Activated naive CD4-positive, alpha-beta T cell (primary cell): ENCODE results near the gene TRAF3.
"Not testable (repeated sequence)": the region's sequence is repeated elsewhere in the genome, so short reads cannot be mapped to it uniquely, and the experiment has no call there.

ENCODE experiments used
- DNase-seq, 4 experiments: peaks; one replicate each; lab custom pipeline; 2025; lab: John Stamatoyannopoulos, UW

Gene TRAF3

DNA sequence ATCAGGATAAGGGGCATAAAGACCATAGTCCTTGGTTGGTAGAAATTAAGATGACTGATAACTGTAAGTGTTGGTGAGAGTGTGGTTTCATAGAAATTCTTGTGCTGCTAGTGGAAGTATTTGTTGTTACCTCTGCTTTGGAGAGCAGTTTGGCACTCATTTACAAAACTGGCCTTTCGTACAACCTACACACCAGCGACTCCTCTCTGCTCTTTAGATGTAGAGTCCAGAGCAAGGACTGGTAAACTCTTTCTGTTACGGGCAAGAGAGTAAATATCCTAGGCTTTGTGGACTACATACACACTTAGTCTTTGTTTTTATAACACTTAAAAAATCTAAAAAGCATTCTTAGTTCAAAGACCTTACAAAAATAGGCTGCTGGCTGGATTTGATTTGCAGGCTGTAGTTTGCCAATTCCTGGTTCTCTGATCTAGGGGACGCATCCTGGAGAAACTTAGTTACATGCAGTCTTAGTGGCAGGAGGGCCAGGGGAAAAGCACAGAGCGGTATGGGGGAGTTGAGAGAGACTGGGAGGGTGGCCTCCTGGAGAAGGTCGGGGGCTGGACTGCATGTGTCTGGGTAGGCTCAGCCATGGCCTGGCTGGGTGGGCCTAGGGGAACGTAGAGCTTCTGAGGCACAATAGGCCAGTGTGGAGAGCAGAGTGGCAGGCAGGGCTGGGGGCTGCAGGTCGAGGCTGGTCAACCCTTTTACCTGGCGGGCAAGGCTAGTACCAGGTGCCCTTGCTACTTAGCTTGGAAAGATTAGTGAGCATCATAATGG, 89.9 kb downstream of the TRAF3 start:
- no peak for DNase-seq

DNA sequence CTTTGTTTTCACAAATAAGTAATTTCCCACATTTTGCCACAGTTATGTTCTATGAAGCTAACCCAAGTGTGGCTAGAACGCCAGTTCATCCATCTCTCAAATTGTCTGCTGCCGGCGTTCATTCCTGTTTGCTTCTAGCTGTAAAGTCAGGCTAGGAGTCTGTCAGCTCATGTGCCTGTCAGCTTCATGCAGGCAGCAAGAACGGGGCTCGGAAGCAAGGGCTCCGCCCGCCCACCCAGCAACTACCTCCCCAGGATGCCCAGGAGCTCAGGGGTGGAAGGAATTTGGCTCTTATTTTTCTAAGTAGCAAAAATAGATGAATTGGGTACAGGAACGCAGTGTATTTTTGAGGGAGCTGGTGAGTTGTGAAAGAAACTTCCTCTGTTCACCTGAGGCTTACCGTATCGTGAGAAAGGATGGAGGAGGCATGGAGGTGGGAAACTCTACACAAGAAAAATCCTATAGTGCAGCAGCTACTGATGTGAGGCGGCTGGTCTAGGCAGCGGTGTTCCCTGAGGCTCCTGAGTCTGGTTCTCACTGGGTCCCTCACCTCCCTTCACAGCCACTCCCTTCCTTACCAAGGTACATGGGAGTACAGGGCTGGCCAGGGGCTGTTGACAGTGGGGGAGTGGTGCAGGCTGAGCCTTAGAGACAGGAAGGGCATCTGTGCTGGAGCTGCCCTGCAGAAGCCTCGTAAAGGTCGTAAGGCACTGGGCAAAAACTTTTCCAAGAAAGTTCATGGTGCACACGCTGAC, 90.8 kb downstream of the TRAF3 start:
- no peak for DNase-seq

DNA sequence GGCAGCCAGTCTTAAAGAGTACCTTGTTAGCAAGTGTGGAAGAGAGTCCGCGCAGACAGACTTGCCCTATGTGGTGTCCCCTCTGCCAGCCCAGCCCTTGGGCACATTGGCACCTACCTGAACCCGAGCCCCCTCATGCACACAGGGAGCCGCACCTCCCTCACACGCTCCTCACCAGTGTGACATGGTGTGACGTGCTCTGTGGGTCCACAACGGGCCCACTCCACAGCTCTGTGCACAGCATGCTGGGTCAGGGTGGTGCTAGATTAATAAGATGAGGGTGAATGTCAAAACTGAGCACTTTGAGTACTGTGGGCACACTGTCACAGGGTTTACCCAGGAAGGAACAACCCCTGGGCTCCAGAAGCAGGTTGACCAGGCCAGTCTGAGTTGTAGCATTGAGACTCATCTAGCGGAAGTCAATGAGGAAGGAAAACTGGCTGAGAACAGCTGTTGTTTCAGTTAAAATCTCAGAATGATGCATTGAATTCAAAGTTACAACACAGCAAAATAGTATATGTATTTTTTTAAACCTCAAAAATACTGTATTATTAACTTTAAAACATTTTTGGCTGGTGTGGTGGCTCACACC, 91.8 kb downstream of the TRAF3 start:
- no peak for DNase-seq

DNA sequence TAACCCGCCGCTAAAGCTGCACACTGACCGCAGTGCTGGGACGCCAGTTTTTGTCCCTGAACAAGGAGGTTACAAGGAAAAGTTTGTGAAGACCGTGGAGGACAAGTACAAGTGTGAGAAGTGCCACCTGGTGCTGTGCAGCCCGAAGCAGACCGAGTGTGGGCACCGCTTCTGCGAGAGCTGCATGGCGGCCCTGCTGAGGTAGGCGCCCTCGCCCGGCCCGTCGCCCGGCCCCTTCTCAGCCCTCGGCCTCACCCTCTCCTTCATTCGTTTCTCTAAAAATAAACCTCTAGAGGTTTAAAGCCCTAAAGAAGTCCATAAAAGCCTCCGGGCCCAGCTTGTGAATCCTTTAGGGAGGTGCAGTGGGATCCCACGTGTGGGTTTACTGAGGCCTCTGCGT, 93.0 kb downstream of the TRAF3 start:
- no peak for DNase-seq

DNA sequence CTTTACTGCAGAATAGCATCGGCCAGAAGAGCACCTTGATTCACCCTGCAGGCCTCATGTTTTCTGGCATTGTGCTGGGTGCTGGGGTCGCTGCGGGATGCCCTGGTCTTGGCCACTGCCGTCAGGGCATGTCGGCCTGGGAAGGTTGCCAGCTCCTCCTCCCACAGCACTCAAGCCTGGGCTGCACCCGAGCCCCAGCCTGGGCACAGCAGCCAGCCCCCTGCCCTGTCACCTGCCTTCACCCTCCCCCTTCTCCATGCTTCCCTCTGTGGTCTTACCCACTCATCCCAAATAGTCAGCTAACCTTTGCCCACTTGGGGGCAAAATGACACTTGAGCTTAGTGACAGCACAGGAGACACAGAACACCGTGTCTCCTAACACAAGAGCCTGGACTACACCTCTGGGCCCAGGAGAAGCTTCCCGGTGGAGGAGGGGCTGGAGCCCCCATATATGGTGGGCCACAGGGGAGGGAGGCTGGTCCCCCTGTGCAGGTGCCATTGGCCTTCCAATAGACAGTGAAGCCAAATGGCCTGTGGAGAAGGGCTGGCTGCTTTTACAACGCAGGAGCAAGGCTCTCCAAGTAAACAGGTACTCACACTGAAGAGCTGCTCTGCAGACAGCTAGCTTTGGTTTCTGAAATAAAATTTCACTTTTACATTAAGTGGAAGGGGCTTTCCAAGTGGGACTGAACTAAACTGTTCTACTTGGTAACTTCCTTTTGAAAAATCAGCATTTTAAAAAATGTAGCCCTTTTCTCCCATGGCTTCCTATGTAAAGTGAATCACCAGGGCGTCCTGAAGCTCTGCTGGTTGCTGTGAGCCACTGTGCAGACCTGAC, 94.0 kb downstream of the TRAF3 start:
- DNase-seq, result no peak

DNA sequence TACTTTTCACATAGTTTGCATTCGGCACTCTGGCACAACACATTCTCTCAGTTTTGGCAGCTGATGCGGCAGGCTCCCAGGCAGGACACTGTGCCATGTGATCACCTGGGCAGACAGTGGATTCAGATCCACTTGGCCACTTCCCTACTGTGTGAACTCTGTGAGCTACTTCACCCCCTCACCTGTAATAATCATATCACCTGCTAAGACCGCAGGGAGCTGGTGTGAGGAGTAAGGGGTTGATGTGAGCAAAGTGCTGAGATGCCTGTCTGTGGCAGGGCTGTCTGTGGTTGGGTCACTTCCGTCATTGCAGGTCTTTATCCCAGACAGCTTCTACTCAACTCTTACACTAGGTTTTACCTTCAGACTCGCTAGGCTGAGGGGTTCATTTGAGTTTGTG, 94.8 kb downstream of the TRAF3 start:
- no peak for DNase-seq

DNA sequence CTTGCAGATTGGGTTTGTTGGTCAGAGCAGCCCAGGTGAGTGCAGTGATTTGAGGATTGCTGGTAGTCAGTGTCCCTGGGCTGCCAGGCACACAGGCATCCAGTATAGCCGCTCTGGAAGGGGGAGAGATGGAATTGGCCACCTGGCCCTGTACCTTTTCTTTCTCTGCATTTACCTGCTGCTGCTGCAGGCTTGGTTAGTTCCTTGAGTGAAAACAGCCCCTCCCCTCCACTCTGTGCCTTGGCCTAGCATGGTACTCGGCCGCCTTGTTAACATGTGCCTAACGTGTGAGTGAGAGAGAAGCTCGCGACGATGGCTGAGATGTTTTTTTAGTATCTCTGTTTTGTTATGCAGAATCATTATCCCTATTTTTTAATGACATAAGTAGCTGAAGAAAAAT, 95.9 kb downstream of the TRAF3 start:
- no peak for DNase-seq

DNA sequence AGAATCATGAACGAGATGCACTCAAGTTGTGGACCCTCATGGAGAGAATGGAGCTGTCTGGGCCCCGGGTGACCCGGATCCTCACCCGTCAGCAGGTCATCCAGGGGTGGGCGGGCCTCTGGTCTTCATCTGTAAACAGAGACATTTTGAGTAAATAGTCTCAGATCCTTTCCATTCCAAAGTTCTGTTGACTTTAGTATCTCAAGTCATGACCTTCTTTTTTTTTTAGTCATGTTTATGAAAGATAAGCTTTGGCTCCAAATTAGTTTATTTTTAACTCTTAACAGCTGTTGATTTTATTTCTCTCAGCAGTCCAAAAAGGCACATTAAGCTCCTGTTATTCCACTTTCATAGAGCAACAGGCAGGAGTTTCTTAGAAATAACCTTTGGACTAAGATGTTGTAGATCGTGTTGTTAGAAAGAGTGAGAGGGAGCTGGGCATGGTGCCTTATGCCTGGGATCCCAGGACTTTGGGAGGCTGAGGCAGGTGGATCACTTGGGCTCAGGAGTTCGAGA, 96.4 kb downstream of the TRAF3 start:
- DNase-seq, result no peak

DNA sequence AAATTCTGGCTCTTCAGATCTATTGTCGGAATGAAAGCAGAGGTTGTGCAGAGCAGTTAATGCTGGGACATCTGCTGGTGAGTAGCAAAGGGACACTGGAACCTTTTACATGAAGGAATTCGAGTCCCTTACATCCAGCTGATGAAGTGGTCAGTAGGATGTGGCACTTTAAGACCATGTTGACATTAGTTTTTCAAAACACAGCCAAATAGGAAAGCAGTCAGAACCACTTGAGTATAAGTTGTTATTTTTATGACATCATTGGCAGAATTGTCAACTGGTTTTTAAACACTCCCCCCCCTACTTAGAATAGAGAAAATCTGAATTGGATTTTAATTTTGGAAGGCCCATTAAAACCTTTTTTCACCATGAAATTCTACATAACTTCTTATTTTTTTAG, 98.4 kb downstream of the TRAF3 start:
- DNase-seq, result no peak

DNA sequence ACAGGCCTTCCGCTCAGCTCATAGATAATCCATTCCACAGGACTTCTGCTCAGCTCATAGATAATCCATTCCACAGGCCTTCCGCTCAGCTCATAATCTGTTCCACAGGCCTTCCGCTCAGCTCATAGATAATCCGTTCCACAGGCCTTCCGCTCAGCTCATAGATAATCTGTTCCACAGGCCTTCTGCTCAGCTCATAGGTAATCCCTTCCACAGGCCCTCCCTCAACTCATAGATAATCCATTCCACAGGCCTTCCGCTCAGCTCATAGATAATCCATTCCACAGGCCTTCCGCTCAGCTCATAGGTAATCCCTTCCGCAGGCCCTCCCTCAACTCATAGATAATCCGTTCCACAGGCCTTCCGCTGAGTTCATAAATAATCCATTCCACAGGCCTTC, 100.3 kb downstream of the TRAF3 start:
- DNase-seq, result not testable (repeated sequence)

DNA sequence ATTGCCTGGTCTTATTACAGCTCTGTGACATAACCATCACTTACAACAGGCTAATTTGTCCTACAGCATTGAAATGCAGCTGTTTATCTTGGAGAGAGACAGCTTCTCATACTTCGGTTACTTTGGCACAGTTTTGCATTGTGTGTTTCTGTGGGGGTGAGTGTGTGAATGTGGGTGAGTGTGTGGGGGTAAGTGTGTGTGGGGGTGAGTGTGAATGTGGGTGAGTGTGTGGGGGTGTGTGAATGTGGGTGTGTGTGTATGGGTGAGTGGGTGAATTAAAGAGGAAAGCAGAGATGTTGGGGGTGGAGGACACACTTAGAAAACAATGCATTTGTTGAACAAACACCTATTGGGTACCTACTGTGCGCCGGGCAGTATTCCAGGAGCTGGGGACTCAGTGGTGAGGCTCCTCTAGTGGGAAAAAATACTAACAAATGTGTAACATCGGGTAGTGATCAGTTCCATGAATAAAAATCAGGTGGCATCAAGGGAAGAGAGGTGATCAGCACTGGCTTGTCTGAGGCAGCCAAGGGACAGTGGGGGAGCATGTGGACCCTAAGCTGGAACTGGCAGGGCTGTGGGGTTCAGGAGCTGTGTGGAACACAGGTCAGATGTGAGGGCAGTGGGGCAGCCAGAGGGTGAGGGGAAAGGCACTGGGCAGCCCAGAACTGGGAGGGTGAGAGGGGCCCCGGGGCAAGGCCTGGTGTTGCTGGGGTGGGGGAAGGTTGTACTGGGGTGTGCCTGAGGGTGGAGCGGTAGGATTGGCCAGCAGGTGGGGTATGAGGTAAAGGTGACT, 101.1 kb downstream of the TRAF3 start:
- no peak for DNase-seq

DNA sequence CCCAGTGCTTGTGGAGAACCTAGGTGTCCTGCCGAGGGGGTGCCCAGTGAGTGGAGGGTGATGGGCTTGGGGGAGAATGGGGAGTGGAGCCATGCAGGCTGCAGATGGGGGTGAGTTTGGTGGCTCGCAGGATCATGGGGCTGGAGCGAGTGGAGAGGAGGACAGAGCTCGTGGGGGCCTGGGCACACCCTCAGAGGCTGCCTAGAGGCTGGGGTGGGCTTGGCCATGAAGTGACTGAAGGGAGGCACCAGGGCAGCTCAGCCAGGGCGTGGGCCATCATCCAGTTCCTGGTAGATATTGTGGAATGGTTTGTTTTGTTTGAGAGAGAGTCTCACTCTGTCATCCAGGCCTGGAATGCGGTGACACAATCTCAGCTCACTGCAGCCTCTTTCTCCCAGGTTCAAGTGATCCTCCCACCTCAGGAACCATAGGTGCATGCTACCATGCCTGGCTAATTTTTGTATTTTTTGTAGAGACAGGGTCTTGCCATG, 101.8 kb downstream of the TRAF3 start:
- no peak for DNase-seq

DNA sequence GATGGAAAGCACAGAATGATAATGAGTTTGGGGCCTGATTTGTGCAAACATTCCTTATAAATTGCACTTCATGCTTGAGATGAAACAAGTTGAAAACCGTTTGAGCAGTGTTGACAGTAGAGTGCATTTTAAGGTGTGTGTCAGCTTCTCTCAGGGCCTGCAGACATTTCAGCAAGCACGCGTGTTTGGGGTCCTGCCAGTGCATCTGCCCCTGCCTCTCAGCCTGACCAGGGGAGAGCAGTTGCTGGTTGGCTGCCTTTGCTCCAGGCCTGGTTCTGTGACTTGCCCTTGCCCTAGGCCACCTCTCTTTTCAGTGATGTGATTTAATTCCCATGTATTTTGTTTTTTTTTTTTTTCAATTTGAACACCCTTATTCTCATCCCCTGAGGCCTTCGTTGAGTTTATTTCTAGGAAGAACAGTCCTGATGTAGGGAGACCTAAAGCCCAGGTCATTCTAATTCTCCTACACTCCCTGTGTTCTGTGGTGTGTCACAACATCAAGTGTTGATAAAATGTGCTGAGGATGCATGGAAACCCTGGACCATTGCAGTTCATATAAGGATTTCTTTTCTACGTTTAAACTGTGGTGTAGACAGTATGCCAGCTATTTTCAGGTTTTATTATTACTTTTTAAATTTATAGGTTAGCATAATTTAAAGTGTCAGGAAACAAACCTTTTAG, 105.1 kb downstream of the TRAF3 start:
- no peak for DNase-seq

DNA sequence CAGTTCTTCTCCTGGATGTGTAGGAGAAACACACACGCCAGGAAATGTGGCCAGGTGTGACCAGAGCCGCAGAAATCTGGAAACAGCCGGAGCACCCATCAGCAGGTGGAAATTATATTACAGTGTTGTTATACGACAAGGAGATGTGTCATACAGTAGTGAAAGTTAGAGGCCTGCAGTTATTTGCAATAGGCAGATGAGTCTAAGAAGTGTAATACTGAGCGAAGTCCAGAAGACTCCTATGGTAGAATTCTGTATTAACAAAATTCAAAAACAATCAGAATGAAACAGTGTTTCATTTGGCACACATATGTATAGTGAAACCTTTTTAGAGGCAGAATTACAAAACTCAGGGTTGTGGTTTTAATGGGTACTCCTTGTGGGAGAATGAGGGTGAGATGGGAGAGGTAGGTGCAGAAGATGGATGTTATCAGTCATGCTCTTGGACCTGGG, 105.9 kb downstream of the TRAF3 start:
- no peak for DNase-seq

DNA sequence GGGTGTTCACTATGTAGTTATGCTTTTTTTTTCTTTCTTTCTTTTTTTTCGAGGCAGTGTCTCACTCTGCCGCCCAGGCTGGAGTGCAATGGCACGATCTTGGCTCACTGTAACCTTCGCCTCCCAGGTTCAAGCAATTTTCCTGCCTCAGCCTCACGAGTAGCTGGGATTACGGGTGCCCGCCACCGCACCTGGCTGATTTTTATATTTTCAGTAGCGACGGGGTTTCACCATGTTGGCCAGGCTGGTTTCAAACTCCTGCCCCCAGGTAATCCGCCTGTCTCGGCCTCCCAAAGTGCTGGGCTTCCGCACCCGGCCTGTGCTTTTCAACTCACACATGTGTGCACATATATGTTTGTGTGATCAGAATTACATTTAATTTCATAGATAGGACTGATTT, 106.3 kb downstream of the TRAF3 start:
- no peak for DNase-seq

DNA sequence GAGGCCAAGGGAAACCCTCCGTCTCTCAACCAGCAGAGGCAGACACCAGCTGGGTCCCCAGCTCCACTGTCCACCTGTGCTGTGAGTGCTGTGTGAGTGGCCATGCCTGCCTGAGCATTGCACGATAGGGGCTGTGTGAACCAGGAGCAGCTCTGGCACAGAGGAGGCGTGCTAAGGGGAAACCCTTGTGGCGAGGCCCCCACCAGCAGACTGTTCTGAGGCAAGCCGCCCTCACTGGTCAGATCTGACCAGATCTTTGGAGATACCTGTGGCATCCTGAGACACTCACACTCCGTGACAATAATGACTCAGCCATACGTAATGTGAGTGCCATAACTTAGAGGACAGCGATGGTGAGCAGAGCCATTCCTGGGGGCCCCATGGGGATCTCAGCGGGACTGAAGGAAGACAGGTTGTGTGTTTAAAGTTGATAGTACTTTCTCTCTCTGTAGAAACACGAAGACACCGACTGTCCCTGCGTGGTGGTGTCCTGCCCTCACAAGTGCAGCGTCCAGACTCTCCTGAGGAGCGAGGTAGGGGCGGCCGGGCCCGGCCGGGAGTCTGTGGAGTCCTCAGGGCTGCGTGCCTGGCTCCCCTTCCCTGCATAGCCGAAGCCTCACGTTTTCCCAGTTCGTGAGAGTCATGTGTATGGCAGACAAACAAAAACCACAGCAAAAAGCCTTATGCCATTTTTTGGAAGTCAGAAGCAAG, 108.6 kb downstream of the TRAF3 start:
- no peak for DNase-seq

DNA sequence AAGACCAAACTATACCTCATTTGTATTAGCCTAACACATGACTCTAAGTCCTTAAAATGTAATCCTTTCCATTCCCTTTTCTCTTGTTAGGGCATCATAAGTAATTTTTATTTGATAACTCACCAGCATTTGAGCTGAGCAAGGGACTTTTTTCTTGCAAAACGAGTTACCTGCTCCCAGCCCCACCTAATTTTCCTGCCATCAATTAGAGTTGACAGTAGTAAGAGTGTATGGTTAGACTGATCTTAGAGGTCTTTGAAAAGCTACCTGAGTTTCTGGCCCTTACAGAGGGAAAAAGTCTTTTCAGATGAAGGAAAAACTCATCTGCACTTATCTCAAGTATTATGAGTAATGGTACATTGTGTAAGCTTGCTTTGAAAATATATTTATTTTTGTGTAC, 111.5 kb downstream of the TRAF3 start:
- DNase-seq, result no peak

DNA sequence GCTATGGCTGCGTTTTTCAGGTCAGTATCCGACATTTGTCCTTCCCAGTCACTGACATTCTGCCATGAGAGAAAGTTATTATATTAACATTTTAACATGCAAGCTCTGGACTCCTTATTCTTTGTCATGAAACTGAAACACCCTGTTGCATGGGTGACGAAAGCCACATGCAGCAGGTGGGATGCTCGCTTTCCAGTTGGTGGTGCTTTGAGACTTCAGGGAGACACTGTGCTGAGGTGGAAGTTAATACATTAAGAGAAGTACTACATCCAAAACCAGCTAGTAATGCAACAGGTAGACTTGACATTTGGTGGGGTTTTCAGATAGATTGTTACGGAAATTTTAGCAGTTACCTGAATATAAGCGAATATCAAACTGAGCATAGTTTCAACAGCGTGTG, 112.4 kb downstream of the TRAF3 start:
- DNase-seq, result no peak

DNA sequence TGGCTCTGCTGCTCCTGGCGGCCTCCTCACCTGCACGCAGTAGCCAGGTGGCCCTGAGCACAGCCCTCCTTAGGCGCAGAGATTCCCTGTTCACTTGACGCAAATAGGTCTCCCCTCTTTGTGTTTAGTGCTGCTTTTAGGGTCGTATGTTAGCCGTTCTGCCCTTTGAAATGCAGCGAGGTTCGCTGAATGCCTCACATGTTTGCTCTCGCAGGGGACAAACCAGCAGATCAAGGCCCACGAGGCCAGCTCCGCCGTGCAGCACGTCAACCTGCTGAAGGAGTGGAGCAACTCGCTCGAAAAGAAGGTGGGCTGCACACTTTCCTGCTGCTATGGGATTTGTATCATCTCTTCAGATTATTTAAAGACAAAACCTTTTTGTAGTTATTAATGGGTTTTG, 113.9 kb downstream of the TRAF3 start:
- no peak for DNase-seq

DNA sequence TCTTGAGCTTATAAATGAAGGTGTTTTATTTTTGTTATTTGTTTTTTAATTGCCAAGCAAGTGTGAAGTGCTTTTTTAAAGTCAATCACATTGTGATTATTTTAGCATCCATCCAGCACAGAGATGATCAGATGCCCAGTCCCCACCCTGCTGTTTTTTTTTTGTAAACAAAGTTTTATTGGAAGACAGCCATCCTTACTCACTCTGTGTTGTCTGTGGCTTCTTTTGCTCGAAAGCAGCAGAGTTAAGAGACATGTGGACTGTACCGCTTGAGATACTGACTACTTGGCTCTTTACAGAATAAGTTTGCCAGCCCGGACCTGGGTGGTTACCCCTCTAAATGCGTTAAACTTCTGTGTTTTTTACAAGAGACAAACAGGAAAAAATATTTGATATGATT, 114.3 kb downstream of the TRAF3 start:
- no peak for DNase-seq
